Embryonic facial prominence (tissue), 1 donor: ENCODE results near the gene FAM174C.
"Not testable (repeated sequence)": the region's sequence is repeated elsewhere in the genome, so short reads cannot be mapped to it uniquely, and the experiment has no call there.

Experiments used
- DNase-seq: peaks from one replicate; pipeline ENCODE4 v3.0.0-alpha.2; 2016; ENCODE audit errors: extremely low spot score

FAM174C gene

GRCh38 chr19:1320282-1320650 is 44.9 kb downstream of the FAM174C start:
- not testable (repeated sequence) for DNase-seq

GRCh38 chr19:1321539-1321938 is 46.2 kb downstream of the FAM174C start:
- no peak for DNase-seq

GRCh38 chr19:1322198-1322981 is 47.1 kb downstream of the FAM174C start:
- no peak for DNase-seq

- DNase-seq, result no peak
These were observed 49.0 kb downstream of the FAM174C start for GRCh38 chr19:1324249-1324805.

GRCh38 chr19:1324806-1325567 is 49.7 kb downstream of the FAM174C start:
- peak; percentile 43 for DNase-seq

- DNase-seq, result no peak
These were observed 50.4 kb downstream of the FAM174C start for GRCh38 chr19:1325568-1326294.

- no peak for DNase-seq
These were observed 51.8 kb downstream of the FAM174C start for GRCh38 chr19:1327125-1327524.
